H9 (cell line): Measurements from ENCODE around the gene DOHH. TPM values are rescaled to one million over a fixed set of nuclear protein-coding genes. Genes with fewer than 3 reads are reported as not detected.

Experiments
- DNase-seq: peaks from one replicate; pipeline ENCODE4 v3.0.0-alpha.2; 2017
- H2AFZ ChIP-seq: one replicate; pipeline ENCODE4 v1.6.1; 2013; ENCODE audit warnings: mild to moderate bottlenecking, low read length, control low read depth, moderate library complexity
- H2AK5ac ChIP-seq: 2 replicates; pipeline ENCODE4 v1.6.1; 2013; ENCODE audit warnings: low read length, control low read depth, mixed read lengths; ENCODE audit not compliant: insufficient read length
- H2BK120ac ChIP-seq: one replicate; pipeline ENCODE4 v1.6.1; 2013; ENCODE audit warnings: low read depth, mild to moderate bottlenecking, low read length, control low read depth, inconsistent platforms; ENCODE audit not compliant: poor library complexity, severe bottlenecking
- H2BK12ac ChIP-seq: 2 replicates; pipeline ENCODE4 v1.6.1; 2013; ENCODE audit warnings: low read length, control low read depth, mixed read lengths, low read depth; ENCODE audit not compliant: insufficient read length
- H2BK15ac ChIP-seq: 2 replicates; pipeline ENCODE4 v1.6.1; 2013; ENCODE audit warnings: low read depth, low read length, control low read depth
- H2BK20ac ChIP-seq: one replicate; pipeline ENCODE4 v1.6.1; 2013; ENCODE audit warnings: low read depth, mild to moderate bottlenecking, low read length, control low read depth, inconsistent platforms; ENCODE audit not compliant: poor library complexity, severe bottlenecking
- H2BK5ac ChIP-seq: 2 replicates; pipeline ENCODE4 v1.6.1; 2013; ENCODE audit warnings: low read length, control low read depth, mixed read lengths; ENCODE audit not compliant: insufficient read length
- H3K14ac ChIP-seq: 2 replicates; pipeline ENCODE4 v1.6.1; 2013; ENCODE audit warnings: low read length, control low read depth; ENCODE audit not compliant: insufficient read depth
- H3K18ac ChIP-seq: 2 replicates; pipeline ENCODE4 v1.6.1; 2013; ENCODE audit warnings: low read depth, mild to moderate bottlenecking, mixed read lengths, low read length, control low read depth; ENCODE audit not compliant: insufficient read length
- H3K23ac ChIP-seq: 2 replicates; pipeline ENCODE4 v1.6.1; 2013; ENCODE audit warnings: low read length, control low read depth, mixed read lengths, low read depth; ENCODE audit not compliant: insufficient read length
- H3K23me2 ChIP-seq: 2 replicates; pipeline ENCODE4 v1.6.1; 2013; ENCODE audit warnings: low read depth, mild to moderate bottlenecking, mixed read lengths, low read length, control low read depth; ENCODE audit not compliant: insufficient read length, poor library complexity, severe bottlenecking
- H3K27ac ChIP-seq: 2 replicates; pipeline ENCODE4 v1.5.1; 2013; ENCODE audit warnings: low read length, control low read depth, mixed read lengths, low read depth; ENCODE audit not compliant: insufficient read length
- H3K27me3 ChIP-seq: 2 replicates; pipeline ENCODE4 v1.6.1; 2013; ENCODE audit warnings: low read length, control low read depth, inconsistent platforms; ENCODE audit not compliant: insufficient read depth
- H3K4ac ChIP-seq: 2 replicates; pipeline ENCODE4 v1.6.1; 2013; ENCODE audit warnings: low read depth, mild to moderate bottlenecking, control low read depth, inconsistent platforms, low read length, moderate library complexity
- H3K4me1 ChIP-seq: 2 replicates; pipeline ENCODE4 v1.6.1; 2013; ENCODE audit warnings: low read length, control low read depth, inconsistent platforms; ENCODE audit not compliant: insufficient read depth
- H3K4me2 ChIP-seq: 2 replicates; pipeline ENCODE4 v1.6.1; 2013; ENCODE audit warnings: low read length, control low read depth, mixed read lengths; ENCODE audit not compliant: insufficient read length, insufficient read depth
- H3K56ac ChIP-seq: 2 replicates; pipeline ENCODE4 v1.6.1; 2013; ENCODE audit warnings: low read depth, mild to moderate bottlenecking, mixed read lengths, low read length, control low read depth; ENCODE audit not compliant: insufficient read length
- H3K79me1 ChIP-seq: 2 replicates; pipeline ENCODE4 v1.6.1; 2013; ENCODE audit warnings: low read depth, mild to moderate bottlenecking, moderate library complexity, low read length, control low read depth, inconsistent platforms; ENCODE audit not compliant: insufficient read depth, poor library complexity, severe bottlenecking
- H3K79me2 ChIP-seq: 2 replicates; pipeline ENCODE4 v1.6.1; 2013; ENCODE audit warnings: low read length, control low read depth, inconsistent platforms; ENCODE audit not compliant: insufficient read depth
- H3K9ac ChIP-seq: 2 replicates; pipeline ENCODE4 v1.6.1; 2013; ENCODE audit warnings: low read length, control low read depth, mixed read lengths; ENCODE audit not compliant: insufficient read length; ENCODE audit errors: extremely low read depth
- H3K9me3 ChIP-seq: one replicate; pipeline ENCODE4 v1.6.1; 2013; ENCODE audit warnings: low read depth, low read length, inconsistent platforms; ENCODE audit not compliant: control insufficient read depth
- H3T11ph ChIP-seq: one replicate; pipeline ENCODE4 v1.6.1; 2013; ENCODE audit warnings: mild to moderate bottlenecking, low read length, control low read depth, inconsistent platforms
- H4K20me1 ChIP-seq: one replicate; pipeline ENCODE4 v1.6.1; 2013; ENCODE audit not compliant: control insufficient read depth, insufficient read length, insufficient read depth
- H4K5ac ChIP-seq: 2 replicates; pipeline ENCODE4 v1.6.1; 2013; ENCODE audit warnings: low read depth, mild to moderate bottlenecking, mixed read lengths, low read length, control low read depth; ENCODE audit not compliant: insufficient read length
- H4K8ac ChIP-seq: replicated peaks from 2 replicates; pipeline ENCODE4 v1.6.1; 2013; ENCODE audit warnings: low read length, control low read depth, mixed read lengths, low read depth; ENCODE audit not compliant: insufficient read length
- H4K91ac ChIP-seq: 2 replicates; pipeline ENCODE4 v1.6.1; 2013; ENCODE audit warnings: low read depth, mild to moderate bottlenecking, moderate library complexity, mixed read lengths, low read length, control low read depth; ENCODE audit not compliant: insufficient read length
- H3K27ac Mint-ChIP-seq, 3 experiments: 2 replicates in 2 of 3; 3 replicates in 1 of 3; pipeline ENCODE4 v1.8.0; 2020 to 2021; ENCODE audit warnings: mixed read lengths in 3 of 3, mild to moderate bottlenecking in 1 of 3, moderate library complexity in 1 of 3
- H3K27me3 Mint-ChIP-seq: 2 replicates; pipeline ENCODE4 v1.8.0; 2021; ENCODE audit warnings: low read depth, mild to moderate bottlenecking, moderate library complexity, mixed read lengths
- H3K36me3 Mint-ChIP-seq, 3 experiments: 2 replicates in 2 of 3; 3 replicates in 1 of 3; pipeline ENCODE4 v1.8.0; 2020 to 2021; ENCODE audit warnings: low read depth in 3 of 3, mixed read lengths in 3 of 3; ENCODE audit not compliant: insufficient read depth in 1 of 3
- H3K4me1 Mint-ChIP-seq, 2 experiments: 2 replicates each; pipeline ENCODE4 v1.8.0; 2020; ENCODE audit warnings: mixed read lengths in 2 of 2
- H3K4me3 Mint-ChIP-seq, 2 experiments: 2 replicates in 1 of 2; 3 replicates in 1 of 2; pipeline ENCODE4 v1.8.0; 2020 to 2021; ENCODE audit warnings: mild to moderate bottlenecking in 2 of 2, mixed read lengths in 2 of 2, moderate library complexity in 1 of 2
- H3K9me3 Mint-ChIP-seq, 2 experiments: 2 replicates in 1 of 2; 3 replicates in 1 of 2; pipeline ENCODE4 v1.8.0; 2020; ENCODE audit warnings: mild to moderate bottlenecking in 2 of 2, mixed read lengths in 2 of 2, moderate library complexity in 1 of 2
- CTCF ChIP-seq: fragments of 200-600 bp; sonication (generic); conservative IDR thresholded peaks from 3 replicates; pipeline ENCODE4 v1.8.0; 2021; ENCODE audit warnings: antibody characterized with exemption, mild to moderate bottlenecking
- WGBS: extraction: QIAGEN DNeasy Blood & Tissue Kit; methylation state at CpG from one replicate; pipeline ENCODE4 v1.1.7; 2013; ENCODE audit warnings: missing lambda C conversion rate, low lambda C conversion rate, mixed read lengths; ENCODE audit not compliant: insufficient read length; ENCODE audit errors: extremely low coverage; 5-methylcytosine and 5-hydroxymethylcytosine counted together
- total RNA-seq: library from RNA; stranded (reverse); gene quantifications from 2 replicates; pipeline ENCODE4 v1.2.1, GENCODE V29; 2021

The DOHH gene
- total RNA-seq, 1 experiment from 2014 or later, result 16.5 TPM

GRCh38 chr19:3533033-3533432 lies 32.6 kb upstream of the DOHH start:
- no peaks in the 10 kb centered on the region for H3K9me3 ChIP-seq
- no peak overlapping the region for H4K8ac ChIP-seq
- H3K9me3 Mint-ChIP-seq, result no peaks in the 10 kb centered on the region
- H3K4ac ChIP-seq, result no peak overlapping the region
- H2AK5ac ChIP-seq, result no peak overlapping the region
- H3K27ac ChIP-seq, result no peak overlapping the region
- no peak overlapping the region for H2BK12ac ChIP-seq
- no peak overlapping the region for H2BK15ac ChIP-seq
- no peaks in the 10 kb centered on the region for H3K4me1 ChIP-seq
- H2BK5ac ChIP-seq, result no peak overlapping the region
- H3K23ac ChIP-seq, result no peak overlapping the region
- no peak overlapping the region for H3K14ac ChIP-seq
- no peaks in the 10 kb centered on the region for H3K23me2 ChIP-seq
- H4K20me1 ChIP-seq, result no peaks in the 10 kb centered on the region
- no peak overlapping the region for H4K5ac ChIP-seq
- H3K79me1 ChIP-seq, result no peaks in the 10 kb centered on the region
- H3K27ac Mint-ChIP-seq, result no peak overlapping the region; a peak in 1 of 7 replicates
- no peak overlapping the region for H3T11ph ChIP-seq
- peaks cover 17 to 44% (median 44%) of the 10 kb centered on the region in 3 experiments; a peak in 6 of 7 replicates for H3K36me3 Mint-ChIP-seq
- H2AFZ ChIP-seq, result no peak overlapping the region
- no peak for DNase-seq
- no peak overlapping the region for H3K4me3 Mint-ChIP-seq
- H2BK20ac ChIP-seq, result no peak overlapping the region
- TF ChIP-seq CTCF, result no peak
- H4K91ac ChIP-seq, result no peak overlapping the region
- no peaks in the 10 kb centered on the region for H3K27me3 ChIP-seq
- no peaks in the 10 kb centered on the region for H3K4me1 Mint-ChIP-seq
- H3K79me2 ChIP-seq, result no peaks in the 10 kb centered on the region
- no peak overlapping the region for H3K9ac ChIP-seq
- no CpG with 5 or more reads among the region's 17 CpGs for WGBS
- no peaks in the 10 kb centered on the region; the same call in 1 of the 2 replicates for H3K27me3 Mint-ChIP-seq
- no peak overlapping the region for H3K56ac ChIP-seq
- no peak overlapping the region for H3K18ac ChIP-seq
- H2BK120ac ChIP-seq, result no peak overlapping the region
- no peak overlapping the region for H3K4me2 ChIP-seq
